ENCODE results near the gene IRF2BP1.

DNA sequence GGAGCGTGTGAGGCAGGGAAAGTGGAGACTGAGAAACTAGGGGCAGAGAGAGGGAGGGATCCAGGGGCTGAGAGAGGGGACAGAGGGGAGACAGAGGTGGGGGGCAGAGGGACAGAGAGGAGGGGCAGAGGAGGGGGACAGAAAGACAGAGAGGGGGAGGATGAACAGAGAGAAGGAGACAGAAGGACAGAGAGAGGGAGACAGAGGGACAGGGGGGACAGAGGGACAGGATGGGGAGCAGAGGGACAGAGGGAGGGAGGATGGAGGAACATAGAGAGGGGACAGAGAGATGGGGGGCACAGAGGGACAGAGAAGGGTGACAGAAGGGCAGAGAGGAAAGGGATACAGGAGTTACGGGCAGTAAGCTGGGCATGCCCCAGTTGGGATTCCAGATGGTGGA, 43.3 kb upstream of the IRF2BP1 start:
- TF ChIP-seq, protein P1, sequence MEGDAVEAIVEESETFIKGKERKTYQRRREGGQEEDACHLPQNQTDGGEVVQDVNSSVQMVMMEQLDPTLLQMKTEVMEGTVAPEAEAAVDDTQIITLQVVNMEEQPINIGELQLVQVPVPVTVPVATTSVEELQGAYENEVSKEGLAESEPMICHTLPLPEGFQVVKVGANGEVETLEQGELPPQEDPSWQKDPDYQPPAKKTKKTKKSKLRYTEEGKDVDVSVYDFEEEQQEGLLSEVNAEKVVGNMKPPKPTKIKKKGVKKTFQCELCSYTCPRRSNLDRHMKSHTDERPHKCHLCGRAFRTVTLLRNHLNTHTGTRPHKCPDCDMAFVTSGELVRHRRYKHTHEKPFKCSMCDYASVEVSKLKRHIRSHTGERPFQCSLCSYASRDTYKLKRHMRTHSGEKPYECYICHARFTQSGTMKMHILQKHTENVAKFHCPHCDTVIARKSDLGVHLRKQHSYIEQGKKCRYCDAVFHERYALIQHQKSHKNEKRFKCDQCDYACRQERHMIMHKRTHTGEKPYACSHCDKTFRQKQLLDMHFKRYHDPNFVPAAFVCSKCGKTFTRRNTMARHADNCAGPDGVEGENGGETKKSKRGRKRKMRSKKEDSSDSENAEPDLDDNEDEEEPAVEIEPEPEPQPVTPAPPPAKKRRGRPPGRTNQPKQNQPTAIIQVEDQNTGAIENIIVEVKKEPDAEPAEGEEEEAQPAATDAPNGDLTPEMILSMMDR (IDR thresholded peaks at IDR 0.05 in 4 of 5, conservative IDR thresholded peaks at IDR 0.05 in 1 of 5), result no peak
- TF ChIP-seq POLR2A (IDR thresholded peaks at IDR 0.05), result no peak
